GM18507 (cell line): ENCODE data around the gene C17orf67.
"Not testable (repeated sequence)": the region's sequence is repeated elsewhere in the genome, so short reads cannot be mapped to it uniquely, and the experiment has no call there.

ENCODE experiments used
- DNase-seq: peaks from one replicate; pipeline ENCODE4 v3.0.0; 2011; ENCODE audit warnings: low read depth; ENCODE audit not compliant: insufficient read length; ENCODE audit errors: extremely low spot score
- FAIRE-seq: peaks from 2 replicates; lab custom pipeline; 2011; peaks lifted over from hg19 to GRCh38; lab: Jason Lieb, UNC

Gene C17orf67

DNA sequence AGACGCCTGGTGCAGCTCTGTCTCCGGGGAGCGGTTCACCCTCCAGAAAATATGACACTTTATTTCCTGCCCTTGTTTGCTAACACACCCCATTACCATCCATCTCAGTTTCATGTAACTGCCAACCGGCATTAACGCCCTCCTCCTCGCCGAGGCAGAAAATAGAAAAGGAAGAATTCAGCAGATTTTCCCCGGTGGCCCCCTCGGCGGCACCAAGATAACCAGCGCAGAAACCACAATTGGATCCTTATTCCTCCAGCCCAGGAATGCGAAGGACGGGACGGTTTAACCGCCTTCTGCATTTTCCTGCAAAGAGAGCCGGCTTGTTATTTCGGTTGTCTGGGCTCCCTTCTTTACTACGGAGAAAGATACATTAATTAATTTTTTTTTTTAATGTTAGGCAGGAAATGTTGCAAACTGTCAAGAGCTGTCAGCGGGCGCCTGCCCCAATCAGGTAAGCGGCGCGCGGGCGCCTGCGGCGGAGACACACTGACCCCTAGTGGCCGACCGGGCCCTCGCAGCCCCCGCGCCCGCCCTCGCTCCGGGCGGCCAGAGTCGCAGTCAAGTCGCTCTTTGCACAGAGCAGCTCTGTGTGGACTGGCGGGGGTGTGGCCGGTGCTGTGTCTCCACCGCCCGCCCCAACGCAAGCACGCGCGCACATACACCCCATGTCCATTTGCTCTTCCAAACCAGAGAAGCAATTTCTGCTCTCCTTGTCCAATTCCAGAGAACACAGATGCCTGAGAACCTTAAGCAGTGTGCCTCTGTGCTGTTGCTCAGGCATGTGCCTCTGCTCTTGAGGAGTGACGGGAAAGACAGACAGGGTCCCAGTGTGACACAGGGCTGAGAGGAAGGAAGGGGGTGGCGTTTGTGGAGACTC lies 53.6 kb downstream of the C17orf67 start:
- peak; percentile 65 for DNase-seq
- FAIRE-seq: peak; percentile 86

DNA sequence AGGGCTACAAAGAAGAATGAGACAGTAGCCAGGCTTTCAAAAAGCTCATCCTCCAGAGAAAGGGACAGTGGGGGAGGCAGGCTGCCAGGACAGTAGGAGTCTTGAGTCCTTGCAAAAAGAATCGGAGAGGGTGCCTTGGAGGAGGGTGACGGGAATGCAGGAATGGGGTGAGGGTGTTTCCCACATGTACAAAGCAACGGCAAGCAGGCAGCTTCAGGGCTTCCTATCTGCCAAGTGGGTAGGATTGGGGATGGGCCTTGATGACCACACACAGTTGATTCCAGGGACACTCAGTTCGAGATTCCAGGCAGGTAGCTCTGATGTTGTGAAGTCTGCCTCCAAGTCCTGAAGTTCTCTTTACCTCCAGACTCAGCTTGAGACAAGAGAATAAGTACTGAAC lies 54.4 kb downstream of the C17orf67 start:
- FAIRE-seq (no peak), DNase-seq (no peak)

DNA sequence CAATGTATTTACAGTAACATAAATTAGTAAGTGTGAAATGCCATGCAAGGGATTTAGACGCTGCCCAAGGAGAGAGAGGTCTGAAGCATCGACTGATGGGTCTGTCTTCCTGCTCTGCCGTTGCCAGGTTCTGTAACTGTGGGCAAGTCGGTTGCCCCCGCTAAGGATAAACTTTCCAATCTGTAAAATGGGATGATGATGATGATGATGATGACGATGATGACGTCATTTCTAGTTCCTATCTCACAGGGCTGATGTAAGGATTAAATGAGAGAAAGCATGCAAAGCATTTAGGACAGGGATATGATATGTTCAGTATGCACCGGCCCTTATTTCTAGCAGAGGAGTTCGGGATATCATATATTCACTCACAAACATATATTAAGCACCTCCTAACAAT lies 54.8 kb downstream of the C17orf67 start:
- FAIRE-seq (no peak), DNase-seq (no peak)

DNA sequence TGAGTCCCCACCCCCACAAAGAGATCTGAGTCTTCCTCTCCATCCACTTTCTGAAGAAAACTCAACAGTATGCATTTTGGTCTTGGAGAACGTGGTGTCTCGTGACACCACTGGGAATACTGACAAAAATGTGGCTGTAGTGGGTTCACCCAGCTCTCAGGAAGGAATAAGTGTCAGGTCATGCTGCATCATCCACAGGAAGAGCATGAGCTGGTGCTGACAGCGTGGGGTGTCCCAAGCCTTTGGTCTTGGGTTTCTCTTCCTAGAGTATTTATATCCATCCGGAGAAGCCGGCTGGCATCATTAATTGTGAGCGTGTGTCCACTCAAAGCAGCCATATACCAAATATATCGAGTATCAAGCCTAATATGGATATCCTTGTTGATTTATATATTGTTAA lies 55.9 kb downstream of the C17orf67 start:
- FAIRE-seq (no peak), DNase-seq (no peak)

DNA sequence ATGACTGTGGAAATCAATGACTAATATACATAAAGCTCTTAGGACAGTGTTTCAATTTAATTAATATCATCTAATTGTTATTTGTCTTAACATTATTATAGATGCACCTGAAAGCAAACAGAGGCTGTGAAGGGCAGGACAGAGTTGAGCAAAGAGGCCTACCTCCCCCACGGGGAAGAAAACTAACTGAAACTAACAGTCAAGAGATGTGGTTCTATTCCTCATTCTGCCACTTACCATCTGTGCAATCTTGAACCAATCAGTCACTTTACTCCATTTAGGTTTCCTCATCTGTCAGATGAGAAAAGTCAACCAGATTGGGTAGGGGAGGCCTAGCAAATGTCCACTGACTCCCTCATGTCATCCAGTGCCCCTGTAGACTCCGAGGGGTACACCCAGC lies 59.1 kb downstream of the C17orf67 start:
- FAIRE-seq: no peak
- no peak for DNase-seq

DNA sequence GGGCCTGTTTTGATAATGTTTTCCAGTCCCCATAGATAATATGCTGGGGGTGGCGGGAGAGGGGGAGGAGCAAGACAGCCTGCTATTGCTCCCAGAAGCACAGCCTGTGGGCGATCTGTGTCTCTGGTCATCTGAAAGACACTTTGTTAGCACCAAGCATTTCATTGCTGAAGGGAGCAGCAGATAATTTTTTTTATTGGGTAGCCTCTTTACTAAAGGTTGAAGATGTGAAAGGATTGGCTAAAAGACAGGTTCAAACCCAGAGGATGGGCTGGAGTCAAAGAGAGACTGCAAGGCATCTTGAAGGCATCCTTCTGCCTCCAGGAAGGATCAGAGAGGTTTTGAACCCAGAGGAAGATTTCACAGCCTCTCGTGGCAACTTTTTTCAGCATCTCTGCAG lies 60.6 kb downstream of the C17orf67 start:
- FAIRE-seq (no peak), DNase-seq (no peak)

DNA sequence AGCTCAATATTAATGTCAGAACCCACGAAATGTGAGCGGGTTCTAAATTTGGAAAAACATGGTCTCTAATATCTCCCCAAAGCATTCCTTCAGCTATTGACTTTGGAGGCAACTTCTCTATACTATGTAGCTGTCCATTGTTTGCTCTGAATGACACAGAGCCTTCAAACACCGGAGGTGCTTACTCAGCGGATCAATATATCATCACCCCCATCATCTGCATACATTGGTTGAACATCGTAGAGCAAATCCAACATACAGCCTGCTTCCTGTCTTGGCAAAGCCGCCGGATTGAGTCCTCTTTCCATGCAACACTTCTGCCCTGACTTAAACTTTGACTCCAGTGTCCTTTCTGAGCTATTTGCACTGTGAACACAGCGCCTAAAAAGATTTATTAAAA lies 61.3 kb downstream of the C17orf67 start:
- FAIRE-seq: no peak
- DNase-seq: no peak

DNA sequence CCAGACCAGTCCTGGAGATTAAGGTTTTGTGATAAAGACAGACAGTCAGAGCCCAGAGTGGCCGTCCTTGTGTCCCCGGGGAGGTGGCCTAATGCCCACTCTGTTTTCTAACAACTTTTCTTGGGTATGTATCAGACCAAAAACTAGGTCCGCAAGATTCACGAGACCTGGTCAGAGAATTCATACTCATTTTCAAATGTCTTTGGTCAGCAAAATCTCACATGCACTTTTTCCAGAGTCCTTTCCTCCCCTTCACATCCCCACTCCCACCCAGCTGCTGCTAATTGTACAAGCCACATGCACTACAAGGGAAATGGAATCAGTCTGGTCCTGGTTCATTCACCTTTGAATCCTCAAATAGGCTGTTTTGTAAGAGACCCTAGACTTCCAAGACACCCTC lies 61.7 kb downstream of the C17orf67 start:
- no peak for FAIRE-seq
- DNase-seq: no peak

DNA sequence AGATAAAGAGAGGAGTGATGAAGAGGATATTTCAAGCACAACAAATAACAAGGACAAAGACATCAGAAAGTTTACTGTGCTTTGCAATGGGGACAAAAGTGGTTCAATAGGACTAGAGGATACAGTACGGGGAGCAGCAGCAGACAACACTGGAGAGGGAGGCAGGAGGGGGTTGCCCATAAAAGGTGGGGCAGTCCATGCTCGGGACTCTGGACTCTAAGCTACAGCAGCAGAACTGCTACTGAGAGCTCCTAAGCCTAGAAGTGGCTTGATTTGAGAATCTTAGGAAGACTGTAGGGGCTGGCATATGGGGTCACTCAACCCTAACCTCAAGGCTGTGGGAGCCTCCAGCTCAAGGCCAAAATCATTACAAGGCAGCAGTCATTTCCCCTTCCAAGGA lies 62.2 kb downstream of the C17orf67 start:
- FAIRE-seq (no peak), DNase-seq (no peak)

DNA sequence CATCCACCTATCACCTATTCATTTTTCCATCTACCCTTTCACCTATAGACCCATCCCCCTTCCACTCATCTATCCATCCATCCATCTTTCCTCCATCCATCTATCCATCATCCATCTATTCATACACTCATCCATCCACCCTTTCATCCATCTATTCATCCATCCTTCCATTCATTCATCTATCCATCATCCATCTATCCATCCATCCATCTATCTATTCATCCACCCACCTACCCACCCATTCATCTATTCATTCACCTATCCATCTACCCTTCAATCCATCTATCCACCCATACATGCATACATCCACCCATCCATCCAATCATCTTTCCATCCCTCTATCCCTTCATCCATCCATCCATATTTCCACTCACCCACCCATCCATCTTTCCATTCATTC lies 63.3 kb downstream of the C17orf67 start:
- DNase-seq: no peak
- no peak for FAIRE-seq

DNA sequence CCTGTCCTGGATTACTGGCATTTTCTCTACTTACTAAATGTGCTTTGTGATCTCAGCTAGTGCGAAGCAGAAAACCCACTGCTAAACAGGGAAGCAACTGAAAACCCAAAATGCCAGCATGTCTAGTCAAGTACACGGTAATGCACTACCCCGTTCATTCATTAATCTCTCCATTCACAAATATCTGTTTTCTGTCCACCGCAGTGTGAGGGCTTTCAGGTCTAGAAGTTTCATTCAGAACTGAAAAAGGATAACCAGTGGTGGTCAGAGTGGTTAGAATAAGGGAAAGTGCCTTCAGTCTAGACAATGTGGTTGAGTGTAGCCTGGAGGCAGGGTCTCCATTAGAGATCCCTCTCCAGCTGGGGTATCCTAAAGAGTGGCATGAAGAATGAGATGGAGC lies 68.3 kb downstream of the C17orf67 start:
- no peak for DNase-seq
- no peak for FAIRE-seq

DNA sequence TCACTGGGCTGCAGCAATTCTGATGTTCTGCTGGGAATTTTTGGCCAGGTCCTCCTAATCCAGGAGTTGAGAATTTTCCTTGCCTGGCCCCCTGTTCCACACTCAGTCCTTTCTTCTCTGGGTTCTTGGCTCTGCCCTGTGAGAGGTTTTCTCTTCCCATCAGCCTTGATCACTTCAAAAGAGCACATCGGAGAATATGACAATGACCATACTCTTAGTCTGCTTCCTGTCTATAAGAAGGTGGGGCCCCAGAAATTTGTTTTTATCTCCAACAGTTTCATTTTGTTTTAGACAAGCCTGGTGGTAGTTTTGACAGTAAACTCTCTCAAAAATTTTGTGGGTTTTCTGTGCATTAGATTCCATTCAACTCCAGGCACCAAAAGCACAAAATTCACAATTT lies 70.7 kb downstream of the C17orf67 start:
- DNase-seq: no peak
- no peak for FAIRE-seq

DNA sequence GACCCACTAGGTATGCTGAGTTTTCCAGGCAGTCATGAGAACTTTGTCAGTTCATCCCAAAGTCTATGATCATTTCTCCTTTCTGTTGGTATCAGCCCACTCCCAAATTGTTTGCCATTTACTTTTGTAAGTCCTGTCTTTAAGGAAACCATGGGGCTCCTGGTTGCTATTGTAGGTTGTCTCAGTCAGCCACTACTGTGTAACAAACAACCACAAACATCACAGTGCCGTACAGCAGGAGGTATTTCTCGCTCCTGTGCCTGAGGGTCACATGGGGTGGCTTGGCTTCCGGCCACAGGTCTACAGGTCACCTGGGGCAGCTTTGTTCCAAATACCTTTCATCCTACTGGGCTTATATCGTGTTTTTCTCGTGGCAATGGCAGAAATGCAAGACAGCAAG lies 71.6 kb downstream of the C17orf67 start:
- no peak for DNase-seq
- FAIRE-seq: no peak

DNA sequence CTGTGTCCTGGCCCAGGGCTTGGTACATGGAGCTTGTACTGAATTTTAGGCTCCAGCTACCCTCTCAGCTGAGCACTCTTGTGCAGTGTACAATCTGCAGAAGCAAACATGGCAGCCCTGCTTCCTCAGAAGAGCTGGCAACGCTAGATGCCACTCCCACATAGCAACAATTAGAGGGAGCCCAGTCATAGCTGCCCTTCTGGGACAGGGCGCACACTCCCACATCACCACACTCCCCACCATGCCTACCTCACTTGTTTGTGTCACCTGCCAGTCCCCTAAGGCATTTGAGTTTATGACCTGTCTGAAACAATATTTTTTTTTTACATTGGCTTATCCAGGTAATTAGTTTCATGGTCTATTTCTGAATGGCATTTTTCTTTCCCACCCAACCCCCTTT lies 72.3 kb downstream of the C17orf67 start:
- no peak for DNase-seq
- FAIRE-seq: no peak

DNA sequence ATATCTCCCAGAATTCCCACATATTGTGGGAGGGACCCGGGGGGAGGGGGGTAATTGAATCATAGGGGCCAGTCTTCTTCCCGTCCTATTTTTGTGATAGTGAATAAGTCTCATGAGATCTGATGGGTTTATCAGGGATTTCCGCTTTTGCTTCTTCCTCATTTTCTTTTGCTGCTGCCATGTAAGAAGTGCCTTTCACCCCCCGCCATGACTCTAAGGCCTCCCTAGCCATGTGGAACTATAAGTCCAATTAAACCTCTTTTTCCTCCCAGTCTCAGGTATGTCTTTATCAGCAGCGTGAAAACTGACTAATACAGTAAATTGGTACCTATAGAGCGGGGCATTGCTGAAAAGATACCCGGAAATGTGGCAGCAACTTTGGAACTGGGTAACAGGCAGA lies 76.1 kb downstream of the C17orf67 start:
- FAIRE-seq, DNase-seq: not testable (repeated sequence)

DNA sequence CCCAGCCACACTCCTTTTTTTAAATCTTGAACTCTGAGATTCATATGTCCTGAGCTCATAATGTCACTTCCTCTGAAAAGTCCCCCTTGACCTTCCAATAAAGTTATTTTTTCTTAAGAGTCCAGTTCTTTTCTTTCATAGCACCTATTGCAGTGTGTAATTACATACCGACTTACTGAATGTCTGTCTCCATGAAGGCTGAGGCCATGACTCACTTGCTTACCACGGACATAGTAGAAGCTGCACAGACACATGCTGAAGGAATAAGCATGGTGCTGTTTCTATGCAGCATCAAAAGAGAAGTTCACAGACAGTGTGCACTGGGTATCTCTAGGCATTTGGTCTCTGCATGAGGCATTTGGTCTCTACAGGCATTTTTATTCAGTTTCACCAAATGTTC lies 77.2 kb downstream of the C17orf67 start:
- FAIRE-seq (no peak), DNase-seq (no peak)

DNA sequence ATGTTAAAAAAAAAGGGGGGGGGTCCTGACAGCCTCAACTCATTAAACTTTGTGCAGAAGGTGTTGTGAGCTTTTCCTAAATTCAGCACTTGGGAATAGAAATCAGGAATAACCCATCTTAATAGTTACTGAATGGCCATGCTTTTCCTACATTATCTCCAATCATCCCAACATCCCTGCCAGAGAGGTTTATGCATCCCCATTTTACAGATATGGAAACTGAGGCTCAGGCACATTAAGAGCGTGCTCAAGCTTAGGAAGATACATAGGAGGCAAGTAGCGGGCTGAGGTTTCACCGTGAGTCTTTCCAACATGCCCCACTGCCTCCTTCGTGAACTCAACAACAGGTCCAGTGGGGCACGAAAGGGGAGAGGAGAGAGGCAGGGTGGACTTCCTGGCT lies 78.4 kb downstream of the C17orf67 start:
- DNase-seq: no peak
- no peak for FAIRE-seq

DNA sequence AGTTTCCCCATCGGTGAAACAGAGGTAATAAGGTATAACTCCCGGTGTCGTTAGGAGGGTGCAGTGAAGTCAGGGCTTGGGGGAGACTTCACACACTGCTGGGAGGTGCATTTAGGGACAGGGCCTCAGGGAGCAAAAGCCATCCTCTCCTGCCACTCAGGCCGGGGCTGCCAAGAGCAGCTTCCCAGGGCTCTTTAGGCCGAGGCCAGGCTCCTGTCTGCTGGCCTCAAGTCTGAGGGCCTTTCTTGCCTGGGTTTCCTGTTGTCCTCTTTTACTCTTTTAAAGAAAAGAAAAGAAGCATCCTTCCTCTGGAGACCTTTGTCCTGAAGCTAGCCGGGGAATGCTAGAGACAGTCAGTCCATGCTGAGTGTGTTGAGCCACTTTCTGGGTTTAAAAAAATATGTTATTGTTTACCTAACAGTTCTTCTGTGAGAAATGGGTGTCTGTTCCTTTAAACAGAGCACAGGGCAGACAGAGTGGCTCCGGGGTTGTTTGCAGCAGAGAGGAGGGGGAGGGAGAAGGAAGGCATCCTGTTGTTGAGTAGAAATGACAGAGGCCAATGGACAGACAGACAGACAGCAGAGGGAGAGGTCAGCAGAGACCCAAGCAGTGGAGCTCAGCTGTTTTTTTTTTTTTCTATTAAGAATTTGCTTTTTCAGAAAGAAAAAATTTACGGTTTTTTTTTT lies 79.1 kb downstream of the C17orf67 start:
- DNase-seq: no peak
- no peak for FAIRE-seq

DNA sequence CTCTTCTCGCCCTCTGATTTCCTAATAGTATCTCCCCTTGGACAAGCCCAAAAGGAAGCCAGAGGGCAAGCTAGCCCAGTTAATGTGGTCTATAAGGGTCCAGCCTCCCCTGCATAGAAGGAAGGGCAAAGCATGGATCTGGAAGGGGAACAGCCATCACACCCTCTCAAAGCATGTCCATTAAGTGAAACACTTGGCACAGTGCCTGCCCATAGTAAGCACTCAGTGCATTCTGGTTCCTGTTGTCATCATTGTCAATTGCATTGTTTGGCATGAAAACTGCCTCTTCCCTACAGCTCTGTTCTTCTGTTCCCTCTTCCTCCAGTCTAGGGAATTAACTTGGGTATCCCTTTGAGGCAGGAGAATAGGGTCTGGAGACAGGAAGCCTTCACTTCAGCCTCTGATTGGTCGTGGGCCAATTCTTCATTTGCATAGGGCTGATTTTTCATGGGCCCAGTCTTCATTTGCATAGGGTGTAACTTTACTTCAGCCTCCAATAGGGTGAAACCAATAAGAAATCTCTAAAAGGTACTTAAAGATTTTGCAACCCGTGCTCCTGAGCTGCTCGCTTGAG lies 81.4 kb downstream of the C17orf67 start:
- no peak for DNase-seq
- FAIRE-seq: no peak

DNA sequence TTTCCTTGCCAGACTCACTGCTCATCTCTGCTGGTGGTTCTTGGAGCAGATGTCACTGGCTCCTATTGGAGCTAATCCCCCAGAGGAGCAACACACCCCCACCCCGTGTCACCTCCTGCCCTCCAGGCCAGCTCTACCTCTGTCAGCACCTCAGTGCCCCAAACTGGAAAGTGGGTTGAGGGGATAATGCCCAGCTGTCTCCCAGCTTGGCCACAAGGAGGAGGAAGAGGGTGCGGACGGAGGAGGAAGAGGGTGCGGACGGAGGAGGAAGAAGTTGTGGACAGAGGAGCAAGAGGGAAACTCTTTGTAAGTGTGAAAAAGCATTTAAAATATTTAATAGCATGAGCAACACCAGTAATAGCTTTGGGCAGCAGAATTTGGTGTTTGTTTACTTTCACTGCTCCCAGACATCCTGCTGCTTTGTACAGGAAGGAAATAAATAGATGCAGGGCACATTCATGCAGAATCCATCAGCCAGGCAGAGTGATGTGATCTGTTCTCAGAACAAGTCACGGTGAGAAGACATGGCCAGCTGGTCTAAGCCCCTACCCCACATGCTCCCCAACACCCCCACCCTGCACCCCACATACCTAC lies 82.5 kb downstream of the C17orf67 start:
- no peak for DNase-seq
- no peak for FAIRE-seq
